ENCODE measurements around the gene SLC30A7.

DNA sequence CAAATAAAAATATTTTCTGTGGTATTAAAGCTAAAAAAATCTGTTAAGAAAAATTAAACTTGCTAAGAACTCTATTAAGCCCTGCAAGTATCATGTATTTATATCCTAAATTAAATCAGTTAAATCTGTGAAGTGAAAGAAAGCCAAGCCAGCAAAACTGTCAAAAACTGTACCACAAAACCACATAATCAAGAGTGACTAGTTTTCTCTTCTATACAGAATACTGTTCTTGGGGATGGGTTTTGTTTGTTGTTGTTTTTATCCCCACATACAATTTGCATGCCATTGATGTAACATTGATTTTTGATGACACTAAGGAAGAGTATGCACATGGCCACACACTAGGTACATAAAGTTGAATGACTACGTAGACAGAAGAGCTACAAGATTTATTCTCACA, 109.3 kb downstream of the SLC30A7 start:
- no peak for TF ChIP-seq EZH2 (IDR thresholded peaks at IDR 0.05; ENCODE audit: borderline replicate concordance, low read depth, low read length, poor library complexity, severe bottlenecking)
- TF ChIP-seq, protein P1, sequence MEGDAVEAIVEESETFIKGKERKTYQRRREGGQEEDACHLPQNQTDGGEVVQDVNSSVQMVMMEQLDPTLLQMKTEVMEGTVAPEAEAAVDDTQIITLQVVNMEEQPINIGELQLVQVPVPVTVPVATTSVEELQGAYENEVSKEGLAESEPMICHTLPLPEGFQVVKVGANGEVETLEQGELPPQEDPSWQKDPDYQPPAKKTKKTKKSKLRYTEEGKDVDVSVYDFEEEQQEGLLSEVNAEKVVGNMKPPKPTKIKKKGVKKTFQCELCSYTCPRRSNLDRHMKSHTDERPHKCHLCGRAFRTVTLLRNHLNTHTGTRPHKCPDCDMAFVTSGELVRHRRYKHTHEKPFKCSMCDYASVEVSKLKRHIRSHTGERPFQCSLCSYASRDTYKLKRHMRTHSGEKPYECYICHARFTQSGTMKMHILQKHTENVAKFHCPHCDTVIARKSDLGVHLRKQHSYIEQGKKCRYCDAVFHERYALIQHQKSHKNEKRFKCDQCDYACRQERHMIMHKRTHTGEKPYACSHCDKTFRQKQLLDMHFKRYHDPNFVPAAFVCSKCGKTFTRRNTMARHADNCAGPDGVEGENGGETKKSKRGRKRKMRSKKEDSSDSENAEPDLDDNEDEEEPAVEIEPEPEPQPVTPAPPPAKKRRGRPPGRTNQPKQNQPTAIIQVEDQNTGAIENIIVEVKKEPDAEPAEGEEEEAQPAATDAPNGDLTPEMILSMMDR (conservative IDR thresholded peaks at IDR 0.05; ENCODE audit: low read depth, low read length), result no peak
